NB4 (cell line): ENCODE measurements around the gene MICAL2.

Experiments used
- DNase-seq: peaks from one replicate; pipeline ENCODE4 v3.0.0; 2010; ENCODE audit warnings: low read depth
- H3K4me3 ChIP-seq: one replicate; pipeline ENCODE4 v1.5.1; 2011; ENCODE audit warnings: mild to moderate bottlenecking, low read depth, low read length, moderate library complexity
- MYC ChIP-seq: IDR thresholded peaks from 2 replicates; pipeline ENCODE4 v1.6.1; 2011; ENCODE audit warnings: low read depth, low read length
- POLR2A ChIP-seq: IDR thresholded peaks from 2 replicates; pipeline ENCODE4 v1.6.1; 2011; ENCODE audit warnings: mild to moderate bottlenecking; ENCODE audit not compliant: insufficient read length; ENCODE audit errors: extremely low read depth
- TF ChIP-seq, protein P1 (sequence below): IDR thresholded peaks from 2 replicates; pipeline ENCODE4 v1.6.1; 2011; ENCODE audit warnings: low read depth, low read length
- TF ChIP-seq, protein P2 (sequence below): IDR thresholded peaks from one replicate; pipeline ENCODE4 v1.5.1; 2012; ENCODE audit warnings: low read depth, low read length

Gene MICAL2

DNA sequence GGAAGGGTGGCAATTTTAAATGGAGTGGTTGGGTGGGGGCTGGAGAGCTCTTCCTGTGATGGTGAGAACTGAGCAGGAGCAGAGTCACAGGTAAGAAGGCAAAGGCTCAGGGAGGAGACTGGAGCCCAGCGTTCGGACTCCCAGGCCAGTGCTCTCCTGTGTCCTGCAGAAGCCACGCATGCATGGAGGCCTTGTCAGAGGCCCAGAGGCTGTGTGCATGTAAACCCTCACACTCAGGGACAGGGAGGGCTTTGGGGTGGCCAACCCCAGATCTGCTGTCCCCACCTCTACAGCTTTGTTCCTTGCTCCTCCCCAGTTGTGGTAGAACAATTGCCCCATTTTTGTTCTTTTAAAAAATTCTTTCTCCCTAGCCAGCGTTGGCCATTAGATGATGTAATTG, 136.6 kb downstream of the MICAL2 start:
- TF ChIP-seq, protein P1, sequence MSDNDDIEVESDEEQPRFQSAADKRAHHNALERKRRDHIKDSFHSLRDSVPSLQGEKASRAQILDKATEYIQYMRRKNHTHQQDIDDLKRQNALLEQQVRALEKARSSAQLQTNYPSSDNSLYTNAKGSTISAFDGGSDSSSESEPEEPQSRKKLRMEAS = no peak
- no peak for TF ChIP-seq MYC
- TF ChIP-seq, protein P2, sequence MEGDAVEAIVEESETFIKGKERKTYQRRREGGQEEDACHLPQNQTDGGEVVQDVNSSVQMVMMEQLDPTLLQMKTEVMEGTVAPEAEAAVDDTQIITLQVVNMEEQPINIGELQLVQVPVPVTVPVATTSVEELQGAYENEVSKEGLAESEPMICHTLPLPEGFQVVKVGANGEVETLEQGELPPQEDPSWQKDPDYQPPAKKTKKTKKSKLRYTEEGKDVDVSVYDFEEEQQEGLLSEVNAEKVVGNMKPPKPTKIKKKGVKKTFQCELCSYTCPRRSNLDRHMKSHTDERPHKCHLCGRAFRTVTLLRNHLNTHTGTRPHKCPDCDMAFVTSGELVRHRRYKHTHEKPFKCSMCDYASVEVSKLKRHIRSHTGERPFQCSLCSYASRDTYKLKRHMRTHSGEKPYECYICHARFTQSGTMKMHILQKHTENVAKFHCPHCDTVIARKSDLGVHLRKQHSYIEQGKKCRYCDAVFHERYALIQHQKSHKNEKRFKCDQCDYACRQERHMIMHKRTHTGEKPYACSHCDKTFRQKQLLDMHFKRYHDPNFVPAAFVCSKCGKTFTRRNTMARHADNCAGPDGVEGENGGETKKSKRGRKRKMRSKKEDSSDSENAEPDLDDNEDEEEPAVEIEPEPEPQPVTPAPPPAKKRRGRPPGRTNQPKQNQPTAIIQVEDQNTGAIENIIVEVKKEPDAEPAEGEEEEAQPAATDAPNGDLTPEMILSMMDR = no peak
- TF ChIP-seq POLR2A = no peak
- H3K4me3 ChIP-seq = no peak overlapping the region

DNA sequence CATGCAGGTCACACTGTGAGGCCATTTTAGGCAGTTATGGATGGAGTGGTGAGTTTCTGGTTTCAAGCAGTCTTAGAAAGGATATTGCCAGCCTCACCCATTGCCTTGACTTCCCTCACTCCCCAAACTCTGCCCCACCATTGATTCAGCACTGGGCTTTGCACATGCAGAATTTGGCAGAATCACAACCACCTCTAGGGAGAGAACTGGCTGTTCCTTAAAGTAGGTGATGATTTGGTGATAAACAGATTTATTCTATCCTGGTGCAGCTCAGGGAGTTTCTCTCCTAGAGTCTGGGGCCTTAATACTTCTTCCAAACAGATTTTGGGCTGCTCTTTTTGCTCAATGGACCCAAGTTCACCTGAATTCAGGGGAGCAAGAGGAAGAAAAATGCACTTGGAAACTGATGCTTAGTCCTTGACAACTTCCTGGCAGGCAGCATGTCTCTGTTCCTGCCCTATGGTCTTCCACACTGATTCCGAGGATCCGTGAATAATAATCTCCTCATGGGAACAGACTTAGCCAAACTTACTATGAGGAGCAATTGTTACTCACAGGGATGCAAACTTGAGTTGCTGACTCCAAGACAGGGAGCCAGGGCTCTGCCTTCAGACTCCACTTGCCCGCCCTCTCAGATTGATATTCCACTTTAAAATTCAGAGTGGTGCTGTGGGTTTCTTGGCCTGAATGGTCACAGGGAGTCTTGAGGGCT, 137.3 kb downstream of the MICAL2 start:
- no peak overlapping the region for H3K4me3 ChIP-seq
- no peak for DNase-seq
- no peak for TF ChIP-seq MYC
- TF ChIP-seq, protein P1 = no peak

More for the DNA sequence above, 136.6 kb downstream of the MICAL2 start:
- DNase-seq = no peak

DNA sequence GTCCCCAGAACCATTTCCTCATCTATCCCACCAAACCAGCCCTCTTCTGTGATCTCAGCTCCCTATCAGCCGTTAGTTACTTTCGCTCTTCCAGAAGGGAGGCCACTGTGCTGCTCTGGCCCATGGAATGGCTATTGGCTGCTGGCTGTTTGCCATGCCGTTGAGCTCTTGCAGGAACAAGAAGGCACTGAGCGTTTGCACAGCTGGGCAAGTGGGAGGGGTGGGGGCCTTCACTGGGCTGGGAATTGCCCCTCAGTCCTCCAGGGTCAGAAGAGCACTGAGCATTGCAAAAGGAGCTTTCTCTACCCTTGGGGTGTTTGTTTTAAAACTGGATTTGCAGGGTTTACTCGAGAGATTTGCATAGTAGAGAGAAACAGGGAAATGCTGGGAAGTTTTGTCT, 137.9 kb downstream of the MICAL2 start:
- TF ChIP-seq, protein P2 = no peak
- no peak for TF ChIP-seq MYC
- TF ChIP-seq POLR2A = no peak
- TF ChIP-seq, protein P1 = no peak

DNA sequence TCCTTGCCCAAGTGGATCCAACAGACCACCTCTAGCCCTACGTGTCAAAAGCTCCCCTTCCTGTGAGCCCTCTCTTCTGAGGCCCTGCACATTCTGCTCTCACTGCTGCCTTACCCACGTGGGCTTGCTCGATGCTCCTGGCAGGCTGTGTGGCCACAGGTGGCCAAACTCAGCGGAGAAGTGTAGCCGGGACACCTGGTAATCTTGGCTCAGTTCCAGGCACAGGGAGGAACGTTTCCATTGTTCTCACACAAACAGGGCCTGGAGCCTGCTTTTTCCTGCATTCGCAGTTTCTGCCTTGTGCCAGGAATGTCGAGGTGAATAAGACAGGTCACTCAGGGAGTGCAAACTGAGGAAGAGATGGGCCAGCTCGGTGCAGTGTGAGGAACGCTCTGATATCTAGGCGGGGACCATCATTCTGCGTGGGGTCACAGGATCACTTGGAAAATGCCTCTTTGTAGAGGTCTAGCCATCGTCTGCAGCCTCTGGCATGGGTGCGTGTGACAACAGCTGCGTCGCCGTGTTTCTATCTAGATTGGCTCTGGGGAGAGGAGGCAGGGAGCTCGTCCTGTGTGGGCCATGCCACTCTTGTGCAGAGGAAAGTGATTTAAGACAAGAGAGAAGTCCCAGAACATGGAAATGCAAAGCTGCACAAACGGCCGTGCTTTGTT, 139.3 kb downstream of the MICAL2 start:
- TF ChIP-seq, protein P1 = no peak
- TF ChIP-seq POLR2A (no peak), MYC (no peak)
- TF ChIP-seq, protein P2 = no peak
- DNase-seq = no peak

More for the DNA sequence above, 137.9 kb downstream of the MICAL2 start:
- no peak overlapping the region for H3K4me3 ChIP-seq
- DNase-seq = no peak

DNA sequence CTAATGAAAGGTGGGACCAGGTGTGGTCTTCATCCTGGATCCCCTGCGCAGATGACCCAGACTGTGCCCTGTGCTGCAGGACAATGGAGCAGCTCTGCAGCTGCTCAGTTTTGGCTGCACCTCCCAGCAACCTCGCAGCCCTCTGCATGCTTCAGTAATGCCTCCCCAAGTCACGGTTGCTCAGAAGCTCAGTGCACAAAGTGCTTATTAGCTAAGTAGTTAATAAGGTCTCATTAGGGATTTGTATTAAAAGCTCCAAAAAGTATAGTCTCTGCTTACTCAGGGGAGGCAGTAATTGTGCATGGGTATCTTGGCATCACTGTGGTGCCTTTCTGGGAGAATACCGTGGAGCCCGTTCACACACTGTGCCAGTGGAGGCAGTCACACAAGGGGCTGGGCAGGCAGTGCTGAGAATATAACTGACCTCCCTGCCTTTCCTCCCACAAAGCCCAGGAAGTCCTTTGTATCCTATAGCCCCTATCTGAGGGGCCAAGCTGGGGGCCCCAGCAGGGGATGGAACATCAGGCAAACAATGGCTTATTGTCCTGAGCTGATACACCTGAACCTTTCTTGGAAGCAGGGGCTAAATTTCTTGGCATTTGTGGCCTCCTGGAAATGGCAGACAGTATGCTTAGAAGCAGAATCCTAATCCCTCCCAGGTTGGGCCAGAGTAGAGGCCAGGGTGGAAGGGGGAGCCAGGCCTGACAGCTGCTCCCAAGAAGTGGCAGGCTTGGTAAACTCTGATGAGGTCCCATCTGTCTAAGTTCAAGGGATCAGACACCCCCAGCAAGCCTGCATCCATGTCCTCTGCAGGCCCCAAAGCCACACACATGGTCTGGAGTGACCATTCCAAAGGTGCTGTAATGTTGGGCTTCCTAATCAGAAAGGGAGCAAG, 141.5 kb downstream of the MICAL2 start:
- H3K4me3 ChIP-seq = no peak overlapping the region
- no peak for TF ChIP-seq MYC
- TF ChIP-seq, protein P1 = no peak
- TF ChIP-seq, protein P2 = no peak
- no peak for TF ChIP-seq POLR2A
- no peak for DNase-seq

More for the DNA sequence above, 139.3 kb downstream of the MICAL2 start:
- H3K4me3 ChIP-seq = no peak overlapping the region
